Calu3 (cell line): Measurements from ENCODE around the gene MED12L. TPM values are rescaled to one million over a fixed set of nuclear protein-coding genes. Genes with fewer than 3 reads are reported as not detected.

Experiments used
- BruUV-seq: library from RNA; stranded (reverse); fragments of 400-500 nt; replicated peaks from 2 replicates; lab custom pipeline; 2021; lab: Mats Ljungman, UMichigan
- CTCF ChIA-PET: fragments of 300-600 bp; sonication (Branson Sonifier 250); formaldehyde crosslinking; loops from one replicate; lab custom pipeline; 2022; ENCODE audit warnings: antibody characterized with exemption; lab: Charles Lee
- DNase-seq: peaks from one replicate; pipeline ENCODE4 v3.0.0; 2022
- H3K27ac Mint-ChIP-seq: one replicate; pipeline ENCODE4 v1.8.0; 2022; ENCODE audit warnings: mixed read lengths; ENCODE audit not compliant: unreplicated experiment
- H3K27me3 Mint-ChIP-seq: one replicate; pipeline ENCODE4 v1.8.0; 2022; ENCODE audit warnings: mixed read lengths; ENCODE audit not compliant: unreplicated experiment
- H3K36me3 Mint-ChIP-seq: one replicate; pipeline ENCODE4 v1.8.0; 2022; ENCODE audit warnings: mild to moderate bottlenecking, moderate library complexity, mixed read lengths; ENCODE audit not compliant: insufficient read depth, unreplicated experiment
- H3K4me1 Mint-ChIP-seq: one replicate; pipeline ENCODE4 v1.8.0; 2022; ENCODE audit warnings: mild to moderate bottlenecking, low read depth, mixed read lengths; ENCODE audit not compliant: unreplicated experiment
- H3K4me3 Mint-ChIP-seq: one replicate; pipeline ENCODE4 v1.8.0; 2022; ENCODE audit warnings: mild to moderate bottlenecking, low read depth, moderate library complexity, mixed read lengths; ENCODE audit not compliant: unreplicated experiment
- H3K9me3 Mint-ChIP-seq: one replicate; pipeline ENCODE4 v1.8.0; 2022; ENCODE audit warnings: low read depth, mixed read lengths; ENCODE audit not compliant: unreplicated experiment
- intact Hi-C: fragments of 100-400 bp; cut with micrococcal nuclease; formaldehyde crosslinking; loops from one replicate; pipeline ENCODE4 v1.10.0; 2022; ENCODE audit not compliant: unreplicated experiment
- total RNA-seq: library from RNA; stranded (reverse); gene quantifications from 2 replicates; pipeline ENCODE4 v1.2.3, GENCODE V29; 2022
- TF ChIP-seq, protein P1 (sequence below): fragments of 200-600 bp; IDR thresholded peaks from one replicate; pipeline ENCODE4 v1.8.0; 2022; ENCODE audit warnings: antibody characterized with exemption; ENCODE audit not compliant: unreplicated experiment

Gene MED12L
- total RNA-seq, 1 experiment from 2014 or later = 4.6 TPM

DNA sequence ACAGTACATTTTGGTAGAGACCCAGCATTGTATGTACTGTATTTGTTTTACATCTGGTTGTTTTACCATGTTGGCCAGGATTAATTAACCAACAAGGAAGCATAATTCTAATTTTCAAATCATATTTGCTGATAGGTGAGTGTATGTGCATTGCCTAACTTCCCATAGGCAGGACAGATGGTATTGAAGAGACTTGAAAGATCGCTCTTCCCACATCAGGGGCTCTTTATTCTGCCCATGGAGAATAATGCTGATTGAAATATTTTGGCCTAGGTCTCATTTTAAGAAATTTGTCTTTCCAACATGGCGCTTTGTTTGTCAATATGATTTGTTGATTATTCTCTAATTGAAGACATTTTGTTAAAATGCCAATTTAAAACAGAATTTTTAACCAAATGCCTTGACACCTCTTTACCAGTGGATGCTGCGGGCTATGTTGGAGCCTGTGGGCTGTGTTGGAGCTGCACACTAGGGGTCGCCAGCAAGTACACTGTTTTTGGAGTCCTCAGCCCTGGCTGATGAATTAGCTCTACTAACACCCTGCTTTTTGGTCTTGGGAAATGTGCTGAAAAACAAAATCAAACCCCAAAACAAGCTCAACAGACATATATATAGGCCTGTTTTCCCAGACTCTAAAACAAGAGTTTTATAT is 293.7 kb downstream of the MED12L start:
- H3K9me3 Mint-ChIP-seq = no peaks in the 10 kb centered on the region
- TF ChIP-seq, protein P1, sequence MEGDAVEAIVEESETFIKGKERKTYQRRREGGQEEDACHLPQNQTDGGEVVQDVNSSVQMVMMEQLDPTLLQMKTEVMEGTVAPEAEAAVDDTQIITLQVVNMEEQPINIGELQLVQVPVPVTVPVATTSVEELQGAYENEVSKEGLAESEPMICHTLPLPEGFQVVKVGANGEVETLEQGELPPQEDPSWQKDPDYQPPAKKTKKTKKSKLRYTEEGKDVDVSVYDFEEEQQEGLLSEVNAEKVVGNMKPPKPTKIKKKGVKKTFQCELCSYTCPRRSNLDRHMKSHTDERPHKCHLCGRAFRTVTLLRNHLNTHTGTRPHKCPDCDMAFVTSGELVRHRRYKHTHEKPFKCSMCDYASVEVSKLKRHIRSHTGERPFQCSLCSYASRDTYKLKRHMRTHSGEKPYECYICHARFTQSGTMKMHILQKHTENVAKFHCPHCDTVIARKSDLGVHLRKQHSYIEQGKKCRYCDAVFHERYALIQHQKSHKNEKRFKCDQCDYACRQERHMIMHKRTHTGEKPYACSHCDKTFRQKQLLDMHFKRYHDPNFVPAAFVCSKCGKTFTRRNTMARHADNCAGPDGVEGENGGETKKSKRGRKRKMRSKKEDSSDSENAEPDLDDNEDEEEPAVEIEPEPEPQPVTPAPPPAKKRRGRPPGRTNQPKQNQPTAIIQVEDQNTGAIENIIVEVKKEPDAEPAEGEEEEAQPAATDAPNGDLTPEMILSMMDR = peak; percentile 77
- H3K4me3 Mint-ChIP-seq = no peak overlapping the region
- peak; percentile 63 for DNase-seq
- no peak overlapping the region for H3K27ac Mint-ChIP-seq
- no peaks in the 10 kb centered on the region for H3K4me1 Mint-ChIP-seq
- BruUV-seq = no TSS peak
- intact Hi-C loops = loop anchor here (5.0 kb wide), 1 partner anchor 458 kb away; no protein-coding TSS in a partner anchor
- no peaks in the 10 kb centered on the region for H3K27me3 Mint-ChIP-seq
- CTCF ChIA-PET = interaction anchor here (0.5 to 1.0 kb wide), 4 partner anchors 43 to 460 kb away, joined by 4 to 6 read pairs (median 6); no protein-coding TSS in a partner anchor
- no peaks in the 10 kb centered on the region for H3K36me3 Mint-ChIP-seq

DNA sequence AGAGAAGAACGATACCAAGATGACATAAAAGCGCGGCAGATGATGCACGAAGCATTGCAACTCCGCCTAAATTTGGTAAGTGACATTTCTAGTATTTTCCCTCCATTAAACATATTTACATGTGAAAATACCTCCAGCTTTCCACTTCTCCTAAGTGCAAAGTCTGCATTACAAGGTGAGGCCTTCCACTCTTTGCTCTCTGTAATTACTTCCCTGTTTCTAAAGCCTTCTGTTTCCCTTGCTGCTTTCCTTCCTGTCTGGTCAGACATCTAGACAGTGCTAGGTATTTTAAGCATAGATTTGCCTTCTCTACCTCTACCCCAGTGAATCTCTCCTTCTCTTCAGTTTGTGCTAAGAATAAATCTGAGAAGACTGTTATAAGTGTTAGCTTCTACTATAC is 297.2 kb downstream of the MED12L start:
- no peaks in the 10 kb centered on the region for H3K36me3 Mint-ChIP-seq
- H3K27ac Mint-ChIP-seq = no peak overlapping the region
- DNase-seq = no peak
- intact Hi-C loops = no loop called here
- CTCF ChIA-PET = interaction anchor here (1.2 to 1.5 kb wide), 2 partner anchors 11 to 549 kb away, joined by 3 read pairs; no protein-coding TSS in a partner anchor
- H3K9me3 Mint-ChIP-seq = no peaks in the 10 kb centered on the region
- H3K27me3 Mint-ChIP-seq = no peaks in the 10 kb centered on the region
- no TSS peak for BruUV-seq
- H3K4me1 Mint-ChIP-seq = no peaks in the 10 kb centered on the region
- TF ChIP-seq, protein P1 = no peak
- H3K4me3 Mint-ChIP-seq = no peak overlapping the region

DNA sequence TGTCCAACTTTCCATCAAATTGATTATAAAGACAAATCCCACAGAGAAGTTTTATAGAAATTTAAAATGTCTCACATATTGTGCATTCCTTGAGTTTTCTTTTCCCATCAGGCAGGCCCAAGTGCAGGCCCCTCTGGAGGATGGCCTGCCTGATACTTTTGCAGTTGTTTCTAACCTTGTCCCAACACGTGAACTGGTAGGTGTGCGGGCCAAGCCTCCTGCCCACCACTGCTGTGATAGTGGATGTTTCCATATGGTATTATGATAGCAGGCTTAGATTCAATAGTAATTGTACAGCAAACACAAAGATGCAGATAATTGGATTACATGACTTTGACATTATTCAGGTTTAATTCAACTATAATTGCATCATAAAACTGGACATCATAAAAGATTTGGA is 297.6 kb downstream of the MED12L start:
- no peak overlapping the region for H3K4me3 Mint-ChIP-seq
- no peaks in the 10 kb centered on the region for H3K36me3 Mint-ChIP-seq
- BruUV-seq = no TSS peak
- CTCF ChIA-PET = interaction anchor here (0.6 to 1.5 kb wide), 2 partner anchors 10 to 19 kb away, joined by 3 read pairs; no protein-coding TSS in a partner anchor
- no peak overlapping the region for H3K27ac Mint-ChIP-seq
- DNase-seq = no peak
- H3K9me3 Mint-ChIP-seq = no peaks in the 10 kb centered on the region
- intact Hi-C loops = no loop called here
- no peaks in the 10 kb centered on the region for H3K27me3 Mint-ChIP-seq
- H3K4me1 Mint-ChIP-seq = no peaks in the 10 kb centered on the region
- TF ChIP-seq, protein P1 = no peak

DNA sequence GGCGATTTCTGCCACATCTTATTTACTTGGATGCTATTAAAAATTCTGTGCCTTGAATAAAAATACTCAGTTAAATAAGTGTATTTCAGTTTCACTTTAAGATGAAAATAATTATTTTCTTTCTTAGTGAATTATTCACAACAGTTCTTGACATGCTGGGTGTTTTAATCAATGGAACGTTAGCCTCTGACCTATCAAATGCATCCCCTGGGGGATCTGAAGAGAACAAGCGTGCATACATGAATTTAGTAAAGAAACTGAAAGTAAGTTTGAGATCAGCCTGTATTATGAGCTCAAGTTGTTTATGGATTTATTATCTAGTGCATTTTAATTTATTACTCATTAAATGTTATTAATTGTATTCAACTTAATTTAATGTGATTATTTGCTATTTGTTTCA is 298.5 kb downstream of the MED12L start:
- no TSS peak for BruUV-seq
- no peaks in the 10 kb centered on the region for H3K9me3 Mint-ChIP-seq
- CTCF ChIA-PET = interaction anchor here (0.6 to 1.5 kb wide), 2 partner anchors 10 to 20 kb away, joined by 3 read pairs; no protein-coding TSS in a partner anchor

More for the DNA sequence above, 298.5 kb downstream of the MED12L start:
- intact Hi-C loops = no loop called here
- Mint-ChIP-seq H3K36me3 (no peaks in the 10 kb centered on the region), H3K4me3 (no peak overlapping the region), H3K27ac (no peak overlapping the region), H3K27me3 (no peaks in the 10 kb centered on the region), H3K4me1 (no peaks in the 10 kb centered on the region)
- DNase-seq = no peak
- TF ChIP-seq, protein P1 = no peak
